Stimulated activated CD8-positive, alpha-beta memory T cell treated with anti-CD3 and anti-CD28 coated beads, Interleukin-7, amount 100 ng/mL, for 24 hours (primary cell): ENCODE results near the gene MSI2.

Experiments used
- DNase-seq: peaks from one replicate; pipeline ENCODE4 v3.0.0-alpha.2; 2020; ENCODE audit warnings: low read depth

MSI2 gene

DNA sequence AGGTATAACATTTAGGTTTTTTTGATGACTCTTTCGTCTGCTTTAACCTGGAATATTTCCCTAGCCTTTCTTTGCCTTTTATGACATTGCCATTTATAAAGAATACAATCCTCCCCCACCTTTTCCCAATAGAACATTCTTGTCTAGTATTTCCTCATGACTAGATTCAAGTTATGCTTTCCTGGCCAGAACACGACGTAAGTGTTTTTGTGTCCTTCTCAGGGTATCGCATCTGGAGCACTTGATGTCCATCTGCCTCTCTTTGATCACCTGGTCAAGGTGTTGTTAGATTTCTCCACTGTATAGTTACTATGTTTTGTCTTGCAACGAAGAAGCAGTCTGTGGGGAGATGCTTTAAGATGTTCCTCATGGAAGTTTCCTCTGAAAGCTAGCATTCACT is 87.4 kb downstream of the MSI2 start:
- DNase-seq: no peak

DNA sequence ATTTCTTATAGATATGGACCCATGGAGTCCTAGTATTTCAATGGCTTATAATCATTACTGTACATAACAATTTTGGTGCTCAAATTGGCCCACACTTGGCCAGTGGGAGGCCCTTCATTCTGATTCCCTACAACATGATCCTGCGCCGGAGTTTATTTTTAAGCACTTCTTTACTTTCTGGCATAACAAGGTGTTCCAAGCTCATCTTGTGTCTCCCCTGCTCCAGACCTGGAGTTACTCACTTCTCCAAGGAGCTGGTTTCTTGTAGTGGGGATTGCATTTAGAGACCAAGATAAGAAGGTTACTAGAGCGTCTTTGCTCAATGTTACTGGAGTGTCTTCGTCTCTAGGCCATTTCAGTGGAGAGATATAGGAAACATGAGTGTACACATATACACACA is 87.9 kb downstream of the MSI2 start:
- DNase-seq: no peak

DNA sequence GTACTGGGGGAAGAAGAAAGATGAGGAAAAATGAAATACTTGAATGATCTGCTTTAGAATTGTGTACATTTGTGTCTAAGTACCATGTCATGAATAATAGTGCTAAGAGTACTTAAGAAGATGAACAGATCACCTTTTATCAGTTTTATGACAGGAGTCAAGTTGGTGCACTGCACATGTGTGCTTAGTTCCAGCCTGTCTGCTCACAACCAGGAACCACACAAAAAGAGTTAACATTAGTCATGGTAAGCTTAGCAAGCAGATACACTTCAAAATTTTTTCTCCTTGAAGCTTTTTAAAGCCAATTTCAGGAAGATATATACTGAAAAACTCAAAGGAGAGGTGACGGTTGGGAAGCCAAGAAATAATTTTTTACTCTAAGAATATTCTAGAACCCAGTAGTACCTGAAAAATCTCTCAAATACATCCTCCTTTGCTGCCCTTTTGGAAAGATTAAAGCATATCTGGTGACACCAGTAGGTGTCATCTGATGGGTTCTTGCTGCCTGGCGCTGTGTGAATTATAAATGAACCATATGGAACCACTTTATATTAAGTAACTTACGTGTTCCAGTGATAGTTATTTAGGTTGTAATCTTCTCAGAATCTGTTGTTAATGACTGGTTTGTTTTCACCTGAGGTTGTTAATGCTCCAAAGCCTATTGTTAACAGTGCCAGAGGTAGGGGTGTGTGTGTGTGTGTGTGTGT is 93.4 kb downstream of the MSI2 start:
- DNase-seq: no peak

DNA sequence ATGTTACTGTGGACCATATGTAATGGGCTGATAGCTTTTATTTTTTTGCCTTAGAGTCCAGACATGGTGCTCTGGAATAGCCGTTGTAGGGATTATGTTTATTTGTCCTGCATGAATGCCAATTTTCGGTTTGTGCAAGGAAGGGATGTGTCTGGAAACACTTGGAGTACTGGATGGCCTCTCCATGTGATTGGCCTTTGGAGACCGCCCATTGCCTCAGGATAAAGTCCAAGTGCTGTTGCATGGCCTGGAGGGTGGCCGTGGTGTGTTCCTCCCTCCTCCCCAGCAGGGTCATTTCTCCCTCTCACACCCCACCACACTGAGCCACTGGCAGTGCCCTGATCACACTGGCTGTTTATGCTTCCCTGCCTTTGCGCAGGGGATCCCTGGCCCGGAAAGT is 93.9 kb downstream of the MSI2 start:
- no peak for DNase-seq

DNA sequence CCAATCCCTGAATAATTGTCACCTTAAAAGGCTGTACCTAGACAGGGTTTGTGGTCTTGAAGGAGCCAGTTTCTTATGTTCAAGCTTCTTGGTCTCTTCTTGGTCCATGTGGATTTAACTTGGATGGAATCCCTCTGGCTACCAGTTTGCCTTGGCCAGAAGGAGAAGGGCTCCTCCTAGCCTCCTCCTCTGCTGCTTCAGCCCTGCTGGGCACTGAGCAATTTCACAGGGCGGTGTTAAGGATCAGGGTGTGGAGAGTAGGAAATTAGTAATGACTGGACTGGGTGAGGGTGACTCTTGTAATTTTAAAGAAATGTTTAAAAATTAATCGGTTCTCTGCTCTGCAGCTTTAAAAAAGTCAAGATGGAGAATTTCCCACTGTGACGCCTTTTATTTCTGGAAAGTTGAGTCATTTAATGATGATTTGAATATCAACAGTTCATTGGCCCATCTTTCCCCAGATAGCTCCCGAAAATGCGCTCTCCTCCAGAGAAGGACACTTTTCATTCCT is 96.4 kb downstream of the MSI2 start:
- no peak for DNase-seq

DNA sequence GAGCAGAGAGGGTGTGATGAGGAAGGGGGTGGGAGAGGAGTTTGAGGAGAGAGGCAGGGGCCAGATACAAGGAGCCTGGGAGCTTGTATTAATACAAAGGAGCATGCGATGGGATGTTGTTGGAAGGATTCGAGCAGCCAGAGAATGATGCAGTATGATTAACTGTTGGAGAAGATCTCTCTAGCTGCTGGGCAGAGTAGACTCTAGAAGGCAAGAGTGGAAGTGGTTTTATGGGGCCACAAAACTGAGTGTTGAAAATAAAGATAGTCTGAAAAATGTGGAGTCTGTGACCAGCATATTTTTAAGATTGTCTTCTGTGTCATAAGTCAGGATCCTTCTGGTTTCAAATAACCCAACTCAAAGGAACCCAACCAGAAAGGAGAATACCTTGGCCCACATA is 98.3 kb downstream of the MSI2 start:
- DNase-seq: no peak

DNA sequence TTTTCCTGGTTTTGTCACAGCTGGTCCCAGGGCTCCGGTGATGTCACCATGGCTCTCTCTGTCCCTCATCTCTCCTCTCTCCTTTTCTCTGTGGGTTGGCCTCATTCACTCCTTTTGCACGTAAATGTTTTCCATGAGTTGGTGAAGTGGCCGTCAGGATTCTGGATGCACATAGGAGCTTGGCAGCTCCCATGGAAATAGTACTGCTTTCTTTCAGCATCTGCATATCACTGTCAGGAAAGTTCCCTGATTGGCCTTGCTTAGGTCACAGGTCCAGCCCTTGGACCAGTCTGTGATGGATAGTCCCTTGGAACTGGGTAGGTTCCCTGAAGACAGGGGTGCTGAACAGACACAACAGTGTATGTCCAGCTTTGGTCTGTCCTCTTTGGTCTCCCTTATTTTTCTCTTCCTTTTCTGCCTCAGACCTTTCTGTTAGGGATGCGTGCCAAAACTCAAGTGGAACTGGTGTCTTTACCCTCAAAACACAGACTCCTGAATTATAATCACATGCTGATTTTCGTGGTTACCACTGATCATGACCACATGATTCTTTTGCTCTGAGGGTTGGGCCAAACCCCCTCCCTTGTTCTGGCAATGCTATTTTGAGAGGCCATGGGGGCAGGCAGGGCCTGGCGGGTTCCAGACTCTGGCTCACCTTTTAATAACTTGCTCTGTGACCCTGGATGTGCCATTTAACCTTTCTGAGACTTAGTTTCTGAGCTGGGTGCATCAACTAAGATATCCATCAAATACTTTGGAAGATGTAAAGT is 99.0 kb downstream of the MSI2 start:
- DNase-seq: no peak

DNA sequence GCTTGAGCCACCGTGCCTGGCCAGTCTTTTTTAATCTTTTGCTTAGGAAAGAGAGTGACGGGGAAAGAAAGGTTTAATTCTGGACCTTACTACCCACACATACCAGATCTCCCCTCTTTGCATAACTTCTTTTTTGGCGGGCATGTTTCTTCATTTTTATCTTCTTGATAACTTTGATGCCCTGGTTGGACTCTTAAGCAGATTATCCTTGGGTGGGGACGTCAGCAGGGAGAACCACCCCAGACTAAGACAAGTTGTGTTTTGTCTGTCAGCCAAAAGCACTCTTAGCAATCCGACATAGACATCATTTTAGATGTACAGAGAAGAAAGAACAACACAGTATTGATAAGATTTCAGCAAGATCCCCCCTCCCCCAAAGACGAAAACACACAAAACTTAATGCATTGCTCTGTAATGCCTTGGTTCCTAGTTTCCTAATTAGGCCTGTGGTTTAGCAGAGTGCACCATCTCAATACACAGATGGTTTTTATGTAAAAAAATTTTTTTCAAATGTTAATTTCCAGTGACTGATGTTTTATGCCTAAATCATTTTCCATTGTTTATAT is 99.9 kb downstream of the MSI2 start:
- DNase-seq: no peak

DNA sequence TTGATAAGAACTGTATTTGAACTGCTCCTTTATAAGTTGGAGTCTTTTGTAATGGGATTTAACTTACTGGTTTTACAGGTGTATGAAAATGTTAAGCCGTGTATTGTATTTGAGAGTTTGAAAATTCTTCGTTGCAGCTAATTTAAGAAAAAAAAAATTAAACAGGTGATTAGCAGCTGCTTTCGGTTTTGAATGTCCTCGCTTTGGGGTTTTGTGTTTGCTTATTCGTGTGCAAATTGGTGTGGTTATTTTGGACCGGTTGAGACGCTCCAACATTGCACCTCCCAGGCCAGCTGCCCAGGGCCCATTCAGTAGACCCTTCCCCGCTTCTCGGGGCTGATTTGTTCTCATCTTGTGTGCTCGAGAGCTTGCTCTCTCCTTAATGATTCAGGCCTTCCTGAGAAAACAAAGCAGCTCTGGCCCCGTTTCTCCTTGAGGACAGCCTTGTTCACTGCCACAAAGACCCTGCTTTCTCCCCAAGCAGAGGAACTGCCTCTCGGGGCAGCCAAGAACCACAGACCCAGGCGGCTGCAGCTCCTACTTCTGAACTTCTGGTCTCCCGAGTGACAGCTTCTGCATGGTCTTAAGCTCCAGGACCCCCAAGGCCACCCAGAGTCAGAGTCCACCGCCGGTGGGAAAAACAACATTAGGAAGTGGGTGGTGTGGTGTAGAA is 100.5 kb downstream of the MSI2 start:
- DNase-seq: no peak

DNA sequence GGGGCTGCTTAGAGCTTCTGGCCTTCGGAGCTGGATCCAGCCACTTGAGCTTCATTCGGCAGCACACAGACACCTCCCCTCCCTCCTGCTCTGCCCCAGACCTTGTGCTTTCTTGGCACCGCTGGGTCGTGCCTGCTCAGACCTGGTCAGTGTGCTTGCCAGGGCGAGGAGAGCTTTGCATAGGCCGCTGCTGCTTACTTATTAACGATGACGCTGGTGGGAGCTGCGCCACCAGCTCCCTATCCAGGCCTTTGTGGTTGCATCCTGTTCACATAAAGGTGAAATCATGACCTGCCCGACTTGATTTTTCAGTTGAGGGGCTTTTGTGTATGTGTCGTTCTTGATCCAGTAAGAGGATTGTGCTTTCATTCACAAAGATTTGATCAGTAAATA is 101.1 kb downstream of the MSI2 start:
- no peak for DNase-seq

DNA sequence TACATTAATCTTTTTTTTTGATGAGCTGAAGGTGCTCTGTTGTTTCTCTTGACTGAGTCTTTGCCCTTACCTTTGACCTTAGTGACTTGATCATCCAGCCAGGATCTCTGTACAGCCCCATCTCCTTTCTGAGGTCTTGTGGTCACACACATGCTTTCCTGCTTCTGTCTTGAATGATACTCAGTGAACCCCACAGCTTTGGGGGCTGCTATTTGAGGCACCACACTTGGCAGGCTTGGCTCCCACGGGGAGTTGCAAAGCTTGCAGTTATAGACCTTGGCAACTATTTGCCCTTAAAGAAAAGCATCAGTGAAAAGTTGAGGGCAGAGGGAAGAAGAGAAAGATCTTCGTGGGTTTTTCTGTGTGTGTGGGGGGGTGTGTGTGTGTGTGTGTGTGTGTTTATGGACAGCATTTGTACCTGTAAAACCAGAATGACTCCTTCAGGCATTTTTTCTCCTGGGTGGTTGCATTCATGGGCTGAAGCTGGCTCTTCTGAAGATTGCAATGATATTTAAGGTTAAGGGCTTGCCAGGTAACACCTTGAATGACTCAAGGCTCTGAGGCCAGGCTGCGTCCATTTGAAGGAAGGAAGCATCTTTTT is 101.6 kb downstream of the MSI2 start:
- no peak for DNase-seq

DNA sequence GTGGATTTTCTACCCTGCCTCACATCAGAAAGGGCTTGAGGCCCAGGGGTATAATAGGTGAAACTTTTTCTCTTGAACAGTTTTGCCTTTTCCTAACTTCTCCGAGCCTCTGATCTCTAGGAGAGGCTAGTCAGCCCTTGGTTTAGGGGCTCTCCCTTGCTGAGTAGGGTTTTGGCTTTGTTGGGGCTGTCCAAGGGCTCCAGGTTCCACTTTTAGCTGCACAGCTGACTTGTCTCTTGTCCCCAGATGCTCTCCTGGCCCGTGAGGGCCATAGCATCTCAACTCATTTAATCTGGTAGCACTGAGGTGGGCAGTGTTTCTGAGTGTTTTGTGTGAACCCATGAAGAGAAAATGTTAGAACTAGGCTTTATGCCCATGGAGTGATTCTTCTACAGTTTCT is 103.9 kb downstream of the MSI2 start:
- no peak for DNase-seq

DNA sequence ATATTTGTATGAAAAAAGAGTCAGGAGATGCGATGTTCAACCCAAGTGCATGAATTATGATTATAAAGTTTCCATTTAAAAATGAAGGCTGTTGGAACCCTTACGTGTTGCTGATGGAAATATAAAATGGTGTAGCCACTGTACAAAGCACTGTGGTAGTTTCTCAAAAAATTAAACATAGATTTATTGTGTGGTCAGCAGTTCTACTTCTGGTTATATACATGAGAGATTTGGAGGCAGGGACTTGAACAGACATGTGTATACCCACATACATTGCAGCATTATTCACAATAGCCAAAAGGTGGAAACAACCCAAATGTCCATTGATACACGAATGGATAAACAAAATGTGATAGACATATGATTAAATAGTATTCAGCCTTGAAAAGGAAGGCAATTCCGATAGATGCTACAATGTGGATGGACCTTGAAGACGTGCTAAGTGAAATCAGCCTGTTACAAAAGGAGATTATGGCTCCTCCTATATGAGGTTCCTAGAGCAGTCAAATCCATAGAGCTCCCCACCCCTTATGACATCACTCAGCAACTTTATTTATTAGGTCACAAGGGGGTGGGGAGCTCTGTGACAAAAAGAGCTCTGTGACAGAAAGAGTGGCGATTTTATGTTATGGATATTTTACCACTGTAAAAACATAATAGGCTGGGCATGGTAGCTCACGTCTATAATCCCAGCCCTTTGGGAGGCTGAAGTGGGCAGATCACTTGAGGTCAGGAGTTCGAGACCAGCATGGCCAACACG is 106.7 kb downstream of the MSI2 start:
- DNase-seq: no peak

DNA sequence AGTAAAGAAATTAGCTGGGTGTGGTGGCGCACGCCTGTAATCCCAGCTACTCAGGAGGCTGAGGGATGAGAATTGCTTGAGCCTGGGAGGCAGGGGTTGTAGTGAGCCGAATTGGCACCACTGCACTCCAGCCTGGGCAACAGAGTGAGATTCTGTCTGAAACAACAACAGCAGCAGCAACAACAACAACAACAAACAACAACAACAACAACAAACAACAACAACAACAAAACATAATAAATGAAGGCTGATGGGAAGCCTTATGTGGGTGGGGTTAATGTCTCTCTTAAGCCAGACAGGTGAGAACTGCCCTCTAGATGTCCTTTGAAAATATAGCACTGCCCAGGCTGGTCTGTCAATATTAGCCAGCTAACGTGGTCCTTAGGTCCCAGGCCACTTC is 107.3 kb downstream of the MSI2 start:
- DNase-seq: no peak

DNA sequence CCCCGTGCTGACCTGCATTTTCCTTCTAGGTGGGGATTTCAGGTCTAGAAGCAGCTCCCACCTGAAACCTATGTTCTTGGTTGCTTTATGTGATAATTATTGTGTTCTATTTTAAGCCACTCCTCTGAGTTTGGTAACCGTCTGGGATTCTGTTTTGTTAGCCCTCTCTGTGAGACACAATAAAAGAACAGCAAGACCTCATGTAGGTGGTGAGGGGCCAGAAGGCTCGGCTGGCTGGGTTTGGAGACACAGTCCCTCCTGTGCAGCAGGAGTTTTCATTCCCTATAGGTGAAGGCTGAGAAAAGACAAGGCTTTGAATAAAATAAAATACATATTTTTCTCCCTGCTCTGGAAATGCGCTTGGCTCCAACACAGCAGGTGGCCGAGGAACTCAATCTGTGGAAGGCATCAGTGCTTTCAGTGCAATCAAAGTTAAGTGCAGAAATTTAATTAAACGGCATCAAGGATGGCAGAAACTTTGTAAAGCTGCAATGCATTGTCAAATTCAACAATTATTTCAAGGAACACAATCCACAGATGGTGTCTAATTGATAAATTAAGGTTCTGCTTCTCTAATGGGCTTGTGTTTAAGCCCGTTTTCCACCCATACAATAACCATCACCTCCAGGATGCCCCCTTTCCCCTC is 107.8 kb downstream of the MSI2 start:
- no peak for DNase-seq

DNA sequence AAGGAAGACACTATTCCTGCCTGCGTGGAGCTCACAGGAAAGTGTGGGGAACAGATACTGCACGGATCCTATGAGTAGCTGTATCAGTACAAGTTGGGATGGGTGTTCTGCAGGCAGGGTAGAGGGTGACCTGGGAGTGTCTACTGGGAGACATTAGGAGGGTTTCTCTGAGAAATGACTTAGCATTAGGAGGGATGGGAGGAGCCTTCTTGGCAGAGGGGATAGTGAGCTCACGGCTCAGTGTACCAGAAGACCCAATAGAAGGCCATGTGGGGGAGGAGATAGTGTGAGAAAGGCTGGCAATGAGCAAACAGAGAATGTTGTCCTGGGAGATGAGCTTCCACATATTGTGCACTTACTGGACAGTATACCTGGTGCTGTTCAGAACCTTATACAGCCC is 109.1 kb downstream of the MSI2 start:
- DNase-seq: no peak

DNA sequence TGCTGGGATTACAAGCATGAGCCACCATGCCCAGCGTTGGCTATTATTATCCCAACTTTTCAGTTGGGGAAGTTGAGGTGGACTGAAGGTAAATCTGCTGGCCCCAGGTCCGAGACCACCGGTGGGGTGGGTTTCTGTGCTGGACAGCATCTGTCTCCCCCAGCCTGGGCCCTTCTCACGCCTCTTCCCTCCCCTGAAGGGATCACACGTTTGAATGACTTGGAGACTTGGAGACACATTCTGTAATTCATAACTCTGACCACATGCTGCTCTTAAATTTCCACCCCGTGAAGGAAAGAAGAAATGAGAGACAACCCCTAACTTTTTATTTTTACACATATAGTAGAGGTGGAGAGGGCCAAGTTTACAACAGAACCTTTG is 109.8 kb downstream of the MSI2 start:
- DNase-seq: no peak

DNA sequence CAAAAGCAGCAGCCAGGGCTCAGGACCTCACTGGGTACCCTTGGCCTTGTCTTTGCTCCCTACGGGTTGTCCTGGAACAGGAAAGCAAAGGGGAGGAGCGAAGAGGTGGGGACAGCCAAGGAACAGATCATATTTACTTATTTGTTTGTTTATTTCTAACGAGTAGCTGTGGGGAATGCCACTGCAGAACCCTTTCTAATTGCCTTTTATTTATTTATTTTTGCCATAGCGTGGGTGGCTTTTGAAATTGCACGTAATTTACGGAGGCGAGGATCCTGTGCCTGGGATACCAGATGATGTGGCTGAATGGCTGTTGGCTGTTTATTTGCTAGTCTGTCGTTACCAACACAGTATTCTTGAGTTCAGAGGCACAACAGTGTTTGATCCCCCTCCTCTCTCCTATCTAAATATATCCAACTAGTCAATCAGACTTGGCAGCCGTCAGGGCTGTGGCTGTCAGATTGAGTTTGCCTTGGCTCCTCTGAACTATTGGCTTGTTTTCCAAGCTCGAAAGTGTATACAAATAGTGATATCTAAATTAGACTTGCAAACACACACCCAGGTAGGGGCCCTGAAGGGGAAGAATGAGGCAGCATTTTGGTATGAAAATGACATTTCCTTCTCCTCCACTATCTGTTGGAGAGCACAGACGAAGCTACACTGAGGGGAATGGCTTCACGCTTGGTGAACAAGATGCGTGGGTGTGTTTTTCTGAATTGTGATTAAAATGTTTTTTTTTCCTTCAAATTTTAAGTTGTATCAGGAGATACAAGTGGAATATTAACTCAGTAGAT is 110.4 kb downstream of the MSI2 start:
- DNase-seq: no peak

DNA sequence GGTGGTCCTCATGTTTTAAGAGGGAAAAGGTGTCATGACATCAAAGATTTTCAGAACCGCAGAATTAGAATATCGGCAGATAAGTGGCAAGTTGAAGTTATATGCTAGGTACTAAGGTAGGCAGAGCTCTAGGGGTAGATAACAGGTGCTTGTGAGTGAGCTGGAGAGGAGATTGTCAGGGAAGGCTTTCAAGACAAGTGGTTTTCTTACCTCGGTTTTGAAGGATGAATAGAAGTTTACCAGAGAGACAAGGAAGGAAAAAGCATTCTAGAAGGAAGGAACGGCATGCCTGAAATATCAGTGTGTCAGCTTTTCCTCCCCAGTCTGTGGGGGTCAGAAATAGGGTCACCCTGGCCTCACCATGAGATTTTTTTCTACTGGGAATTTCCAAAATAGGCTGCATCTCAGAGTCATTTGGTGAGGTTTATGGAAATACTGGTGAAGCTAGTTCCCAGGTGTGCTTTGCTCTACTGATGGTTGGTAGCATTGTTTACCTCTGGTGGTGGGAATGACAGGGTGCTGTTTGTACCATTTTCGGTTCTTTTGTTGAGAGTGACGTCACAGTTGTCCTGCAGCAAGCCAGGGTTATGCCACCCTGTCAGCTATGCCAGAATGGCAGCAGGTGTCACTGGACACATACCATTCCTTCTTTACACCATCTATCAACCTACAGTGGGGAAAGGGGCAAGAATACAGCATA is 112.5 kb downstream of the MSI2 start:
- DNase-seq: no peak

DNA sequence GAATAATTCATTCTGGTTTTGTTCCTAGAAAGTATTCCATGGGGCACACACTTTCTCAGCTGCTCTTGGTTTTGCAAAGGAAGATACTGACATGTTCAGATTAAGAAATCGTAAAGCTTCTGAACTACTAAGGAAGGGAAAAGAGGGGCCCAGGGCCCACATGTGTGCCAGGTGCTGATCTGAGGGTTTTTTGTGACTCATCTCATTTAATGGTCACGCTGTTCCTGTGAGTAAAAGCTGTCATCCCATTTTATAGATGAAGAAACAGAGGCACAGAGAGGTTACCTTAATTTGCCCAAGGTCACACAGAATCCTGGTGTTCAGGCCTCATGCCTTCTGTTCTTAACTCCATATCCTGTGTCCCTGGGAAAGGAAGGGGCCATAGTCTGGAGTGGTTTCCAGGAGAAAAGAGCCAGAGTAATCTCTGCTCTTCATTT is 113.2 kb downstream of the MSI2 start:
- DNase-seq: no peak
